ENCODE measurements around the gene SECISBP2. TPM values are rescaled to one million over a fixed set of nuclear protein-coding genes. Genes with fewer than 3 reads are reported as not detected.
"Not testable (repeated sequence)": the region's sequence is repeated elsewhere in the genome, so short reads cannot be mapped to it uniquely, and the experiment has no call there.

SECISBP2 gene
- total RNA-seq, 4 donors from 2014 or later: 77.1 to 110 (median 90.6) TPM

DNA sequence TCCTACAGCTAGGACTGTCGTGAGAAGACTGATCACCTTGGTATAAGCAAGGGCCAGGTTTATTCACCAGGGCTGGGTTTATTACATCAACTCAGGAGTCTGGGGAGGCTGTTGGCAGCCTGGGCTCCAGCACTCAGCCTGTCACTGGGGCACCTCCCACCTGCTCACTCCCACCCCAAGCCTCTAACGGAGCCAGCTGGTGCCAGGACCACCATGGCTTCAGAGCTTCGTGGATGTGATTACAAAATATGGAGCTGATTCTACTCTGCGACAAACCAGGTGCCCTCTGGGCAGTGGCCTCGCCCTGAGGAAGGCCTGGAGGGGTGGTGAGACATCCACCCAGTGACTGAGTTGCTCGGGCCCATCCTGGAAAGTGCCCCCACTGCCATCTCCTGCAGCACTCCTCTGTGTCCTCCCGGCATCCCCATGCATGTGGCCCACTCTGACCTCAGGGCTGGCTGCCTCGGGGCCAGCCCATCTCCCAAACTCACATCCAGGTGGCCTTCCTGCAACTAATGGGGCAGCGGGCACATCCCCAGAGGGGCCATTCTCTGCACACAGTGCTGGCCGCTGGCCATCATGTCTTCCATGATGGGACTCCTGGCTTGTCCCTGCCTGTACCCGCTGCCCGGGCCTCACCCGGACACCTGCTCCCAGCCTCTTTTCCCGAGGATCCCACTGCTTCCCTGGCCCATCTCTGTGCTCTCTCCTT is 49.6 kb downstream of the SECISBP2 start:
- Histone ChIP-seq H3K4me3 (replicated peaks in 1 of 3) (no peak overlapping the region), H3K9me3 (no peaks in the 10 kb centered on the region), H3K36me3 (no peaks in the 10 kb centered on the region), H3K4me1 (peaks cover 7 to 10% of the 10 kb centered on the region in 2 donors), H3K27me3 (no peaks in the 10 kb centered on the region), H3K27ac (no peak overlapping the region)
- intact Hi-C loops (cut with DNase I): no loop called here
- DNase-seq: no peak
- TF ChIP-seq, protein P1, sequence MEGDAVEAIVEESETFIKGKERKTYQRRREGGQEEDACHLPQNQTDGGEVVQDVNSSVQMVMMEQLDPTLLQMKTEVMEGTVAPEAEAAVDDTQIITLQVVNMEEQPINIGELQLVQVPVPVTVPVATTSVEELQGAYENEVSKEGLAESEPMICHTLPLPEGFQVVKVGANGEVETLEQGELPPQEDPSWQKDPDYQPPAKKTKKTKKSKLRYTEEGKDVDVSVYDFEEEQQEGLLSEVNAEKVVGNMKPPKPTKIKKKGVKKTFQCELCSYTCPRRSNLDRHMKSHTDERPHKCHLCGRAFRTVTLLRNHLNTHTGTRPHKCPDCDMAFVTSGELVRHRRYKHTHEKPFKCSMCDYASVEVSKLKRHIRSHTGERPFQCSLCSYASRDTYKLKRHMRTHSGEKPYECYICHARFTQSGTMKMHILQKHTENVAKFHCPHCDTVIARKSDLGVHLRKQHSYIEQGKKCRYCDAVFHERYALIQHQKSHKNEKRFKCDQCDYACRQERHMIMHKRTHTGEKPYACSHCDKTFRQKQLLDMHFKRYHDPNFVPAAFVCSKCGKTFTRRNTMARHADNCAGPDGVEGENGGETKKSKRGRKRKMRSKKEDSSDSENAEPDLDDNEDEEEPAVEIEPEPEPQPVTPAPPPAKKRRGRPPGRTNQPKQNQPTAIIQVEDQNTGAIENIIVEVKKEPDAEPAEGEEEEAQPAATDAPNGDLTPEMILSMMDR (IDR thresholded peaks at IDR 0.05): no peak
- WGBS, 2 donors: 81 to 98% methylated on average over 9 of the region's 14 CpGs

DNA sequence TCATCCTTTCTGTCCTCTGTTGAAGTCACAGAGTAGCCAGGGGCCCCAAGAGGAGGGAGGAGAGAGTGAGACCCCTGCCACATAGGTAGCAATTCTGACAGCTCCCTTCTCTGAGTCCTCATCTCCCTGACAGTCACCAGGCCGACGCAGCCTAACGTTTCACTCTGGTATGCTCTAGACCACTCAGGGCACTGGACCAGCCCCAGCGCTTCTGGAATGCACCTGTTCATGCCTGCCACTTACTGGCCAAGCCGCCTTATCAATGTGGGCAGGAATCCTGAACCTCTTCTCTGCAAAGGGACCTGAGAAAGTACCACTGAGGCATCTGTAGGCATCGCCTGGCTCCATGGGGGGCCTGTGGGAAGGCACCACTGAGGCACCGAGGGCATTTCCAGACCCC is 50.2 kb downstream of the SECISBP2 start:
- WGBS, 2 donors: 46 to 71% methylated on average over 4 to 7 of the region's 7 CpGs
- peaks cover 7 to 10% of the 10 kb centered on the region in 2 donors for H3K4me1 ChIP-seq
- H3K27ac ChIP-seq: no peak overlapping the region
- no peaks in the 10 kb centered on the region for H3K36me3 ChIP-seq
- H3K4me3 ChIP-seq (replicated peaks in 1 of 3): no peak overlapping the region
- H3K9me3 ChIP-seq: no peaks in the 10 kb centered on the region
- TF ChIP-seq, protein P1 (IDR thresholded peaks at IDR 0.05): no peak
- no peak for TF ChIP-seq POLR2A (IDR thresholded peaks at IDR 0.05)
- H3K27me3 ChIP-seq: no peaks in the 10 kb centered on the region
- DNase-seq: peak; percentile 82 to 90
- intact Hi-C loops (cut with DNase I): no loop called here

DNA sequence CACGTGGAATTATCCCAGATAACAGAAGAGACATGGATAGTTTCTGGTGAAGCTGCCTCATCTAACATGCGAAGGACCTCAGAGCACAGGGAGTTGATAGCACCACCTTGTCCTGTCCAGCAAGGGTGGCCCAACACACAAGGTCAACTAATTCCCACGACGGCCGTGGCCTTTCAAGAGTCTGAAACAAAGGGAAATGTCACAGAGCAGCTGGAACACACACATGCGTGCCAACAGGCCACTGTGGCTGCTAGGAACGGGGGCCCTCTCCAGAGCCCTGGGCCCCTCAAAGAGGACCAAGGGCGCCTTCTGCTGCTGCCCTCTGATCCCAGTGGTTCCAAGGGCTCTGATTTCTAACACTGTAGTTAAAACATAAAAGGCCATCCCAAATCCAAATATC is 50.7 kb downstream of the SECISBP2 start:
- WGBS, 2 donors: 77 to 89% methylated on average over 8 of the region's 8 CpGs
- H3K4me1 ChIP-seq: peaks cover 7 to 10% of the 10 kb centered on the region in 2 donors
- intact Hi-C loops (cut with DNase I): no loop called here
- no peak overlapping the region for H3K27ac ChIP-seq
- H3K36me3 ChIP-seq: no peaks in the 10 kb centered on the region
- TF ChIP-seq, protein P1 (IDR thresholded peaks at IDR 0.05): no peak
- TF ChIP-seq POLR2A (IDR thresholded peaks at IDR 0.05): no peak
- H3K27me3 ChIP-seq: no peaks in the 10 kb centered on the region
- no peak overlapping the region for H3K4me3 ChIP-seq (replicated peaks in 1 of 3)
- DNase-seq: no peak
- H3K9me3 ChIP-seq: no peaks in the 10 kb centered on the region

DNA sequence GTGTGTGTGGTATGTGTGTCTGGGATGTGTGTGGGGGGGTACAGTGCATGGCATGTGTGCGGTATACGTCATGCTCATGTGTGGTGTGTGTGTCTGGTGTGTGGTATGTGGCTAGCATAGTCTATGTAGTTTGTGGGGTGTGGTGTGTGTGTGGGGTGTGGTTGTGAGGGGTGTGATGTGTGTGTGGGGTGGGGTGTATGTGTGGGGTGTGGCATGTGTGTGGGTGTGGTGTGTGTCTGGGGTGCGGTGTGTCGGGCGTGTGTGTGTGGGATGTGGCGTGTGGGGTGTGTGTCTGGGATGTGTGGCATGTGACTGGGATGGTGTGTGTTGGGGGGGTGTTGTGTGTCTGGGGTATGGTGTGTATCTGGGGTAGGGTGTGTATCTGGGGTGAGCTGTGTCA is 52.3 kb downstream of the SECISBP2 start:
- Histone ChIP-seq H3K4me1 (peaks cover 14 to 20% of the 10 kb centered on the region in 2 donors), H3K36me3 (no peaks in the 10 kb centered on the region), H3K4me3 (replicated peaks in 1 of 3) (no peak overlapping the region), H3K27ac (no peak overlapping the region), H3K27me3 (no peaks in the 10 kb centered on the region), H3K9me3 (no peaks in the 10 kb centered on the region)
- TF ChIP-seq, protein P1 (IDR thresholded peaks at IDR 0.05): no peak
- no peak for TF ChIP-seq POLR2A (IDR thresholded peaks at IDR 0.05)
- DNase-seq: no peak
- WGBS, 2 donors: 83 to 95% methylated on average over 6 of the region's 6 CpGs
- intact Hi-C loops (cut with DNase I): loop anchor here (10.0 kb wide), 1 partner anchor 174 kb away; no protein-coding TSS in a partner anchor

DNA sequence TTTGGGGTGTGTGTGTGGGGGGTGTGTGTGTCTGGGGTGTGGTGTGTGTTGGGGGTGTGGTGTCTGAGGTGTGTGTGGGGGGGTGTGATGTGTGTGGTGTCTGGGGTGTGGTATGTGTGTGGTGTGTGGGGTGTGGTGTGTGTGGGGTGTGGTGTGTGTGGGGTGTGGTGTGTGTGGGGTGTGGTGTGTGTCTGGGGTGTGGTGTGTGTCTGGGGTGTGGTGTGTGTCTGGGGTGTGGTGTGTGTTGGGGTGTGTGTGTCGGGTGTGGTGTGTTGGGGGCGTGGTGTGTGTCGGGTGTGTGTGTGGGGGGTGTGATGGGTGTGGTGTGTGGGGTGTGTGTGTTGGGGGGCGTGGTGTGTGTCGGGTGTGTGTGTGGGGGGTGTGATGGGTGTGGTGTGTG is 53.5 kb downstream of the SECISBP2 start:
- H3K4me3 ChIP-seq (replicated peaks in 1 of 3); H3K27me3 ChIP-seq; DNase-seq; H3K36me3 ChIP-seq; H3K27ac ChIP-seq; H3K9me3 ChIP-seq: not testable (repeated sequence)
- intact Hi-C loops (cut with DNase I): loop anchor here (10.0 kb wide), 1 partner anchor 173 kb away; no protein-coding TSS in a partner anchor
- 94 to 98% methylated on average over 3 to 4 of the region's 5 CpGs for WGBS, 2 donors
- peaks cover 20 to 29% of the 10 kb centered on the region in 2 donors for H3K4me1 ChIP-seq
